ENCODE measurements around the gene HOXD8. TPM values are rescaled to one million over a fixed set of nuclear protein-coding genes. Genes with fewer than 3 reads are reported as not detected.
A peak's percentile ranks its signal among the peaks of the same experiment; 100 is the strongest.

Gene HOXD8
- total and polyA plus RNA-seq, 4 donors = 0.34 to 1.6 (median 1.0) TPM

- H3K9me3 ChIP-seq (ENCODE audit: control insufficient read depth in 4 of 4, insufficient read depth in 3 of 4, low read length in 3 of 4) = peaks cover 0 to 20% (median 0%) of the 10 kb centered on the region in 4 donors
- no peak overlapping the region for H3K27ac ChIP-seq (ENCODE audit: low read depth in 1 of 2, low read length in 1 of 2)
- DNase-seq (peak in 1 of 3 donors; percentile 30), ATAC-seq (ENCODE audit: insufficient read depth, low FRiP score) (no peak)
- no peak overlapping the region for H3K9ac ChIP-seq (ENCODE audit: insufficient read depth in 1 of 2, low read length in 2 of 2)
- peaks cover 8 to 94% (median 92%) of the 10 kb centered on the region in 3 donors for H3K27me3 ChIP-seq (ENCODE audit: control insufficient read depth in 3 of 3, insufficient read depth in 3 of 3, low read length in 2 of 3)
- H3K4me3 ChIP-seq = no peak overlapping the region
- TF ChIP-seq, protein P1, sequence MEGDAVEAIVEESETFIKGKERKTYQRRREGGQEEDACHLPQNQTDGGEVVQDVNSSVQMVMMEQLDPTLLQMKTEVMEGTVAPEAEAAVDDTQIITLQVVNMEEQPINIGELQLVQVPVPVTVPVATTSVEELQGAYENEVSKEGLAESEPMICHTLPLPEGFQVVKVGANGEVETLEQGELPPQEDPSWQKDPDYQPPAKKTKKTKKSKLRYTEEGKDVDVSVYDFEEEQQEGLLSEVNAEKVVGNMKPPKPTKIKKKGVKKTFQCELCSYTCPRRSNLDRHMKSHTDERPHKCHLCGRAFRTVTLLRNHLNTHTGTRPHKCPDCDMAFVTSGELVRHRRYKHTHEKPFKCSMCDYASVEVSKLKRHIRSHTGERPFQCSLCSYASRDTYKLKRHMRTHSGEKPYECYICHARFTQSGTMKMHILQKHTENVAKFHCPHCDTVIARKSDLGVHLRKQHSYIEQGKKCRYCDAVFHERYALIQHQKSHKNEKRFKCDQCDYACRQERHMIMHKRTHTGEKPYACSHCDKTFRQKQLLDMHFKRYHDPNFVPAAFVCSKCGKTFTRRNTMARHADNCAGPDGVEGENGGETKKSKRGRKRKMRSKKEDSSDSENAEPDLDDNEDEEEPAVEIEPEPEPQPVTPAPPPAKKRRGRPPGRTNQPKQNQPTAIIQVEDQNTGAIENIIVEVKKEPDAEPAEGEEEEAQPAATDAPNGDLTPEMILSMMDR (IDR thresholded peaks at IDR 0.05; ENCODE audit: control extremely low read depth, extremely low read depth) = no peak
- peaks cover 0 to 22% (median 0%) of the 10 kb centered on the region in 5 donors for H3K4me1 ChIP-seq (ENCODE audit: control insufficient read depth in 5 of 5, insufficient read depth in 5 of 5, low read length in 5 of 5)
- 20 to 25% methylated on average over 5 of the region's 5 CpGs for WGBS, 2 donors
- no peaks in the 10 kb centered on the region for H3K36me3 ChIP-seq (ENCODE audit: control insufficient read depth in 4 of 4, insufficient read depth in 4 of 4, low read length in 4 of 4)
Measured at GRCh38 chr2:176090862-176091261, 38.6 kb upstream of the HOXD8 start.

GRCh38 chr2:176091329-176092258, 37.9 kb upstream of the HOXD8 start:
- peaks cover 0 to 20% (median 0%) of the 10 kb centered on the region in 4 donors for H3K9me3 ChIP-seq (ENCODE audit: control insufficient read depth in 4 of 4, insufficient read depth in 3 of 4, low read length in 3 of 4)
- no peak overlapping the region for H3K9ac ChIP-seq (ENCODE audit: insufficient read depth in 1 of 2, low read length in 2 of 2)
- WGBS, 2 donors = 5 to 8% methylated on average over 31 of the region's 31 CpGs
- H3K4me1 ChIP-seq (ENCODE audit: control insufficient read depth in 5 of 5, insufficient read depth in 5 of 5, low read length in 5 of 5) = peaks cover 0 to 23% (median 1%) of the 10 kb centered on the region in 5 donors
- no peak overlapping the region for H3K27ac ChIP-seq (ENCODE audit: low read depth in 1 of 2, low read length in 1 of 2)
- no peaks in the 10 kb centered on the region for H3K36me3 ChIP-seq (ENCODE audit: control insufficient read depth in 4 of 4, insufficient read depth in 4 of 4, low read length in 4 of 4)
- TF ChIP-seq, protein P1 (IDR thresholded peaks at IDR 0.05; ENCODE audit: control extremely low read depth, extremely low read depth) = no peak
- peaks cover 8 to 94% (median 92%) of the 10 kb centered on the region in 3 donors for H3K27me3 ChIP-seq (ENCODE audit: control insufficient read depth in 3 of 3, insufficient read depth in 3 of 3, low read length in 2 of 3)
- no peak overlapping the region for H3K4me3 ChIP-seq
- DNase-seq (no peak), ATAC-seq (ENCODE audit: insufficient read depth, low FRiP score) (no peak)

- ATAC-seq (ENCODE audit: insufficient read depth, low FRiP score) (no peak), DNase-seq (peak in 1 of 3 donors; percentile 58)
- Histone ChIP-seq H3K27ac (ENCODE audit: low read depth in 1 of 2, low read length in 1 of 2) (no peak within 1 kb of the TSS), H3K9ac (ENCODE audit: insufficient read depth in 1 of 2, low read length in 2 of 2) (no peak within 1 kb of the TSS), H3K36me3 (ENCODE audit: control insufficient read depth in 4 of 4, insufficient read depth in 4 of 4, low read length in 4 of 4) (no peaks in the 10 kb centered on the region), H3K9me3 (ENCODE audit: control insufficient read depth in 4 of 4, insufficient read depth in 3 of 4, low read length in 3 of 4) (peaks cover 0 to 19% (median 0%) of the 10 kb centered on the region in 4 donors), H3K27me3 (ENCODE audit: control insufficient read depth in 3 of 3, insufficient read depth in 3 of 3, low read length in 2 of 3) (peaks cover 8 to 93% (median 90%) of the 10 kb centered on the region in 3 donors), H3K4me1 (ENCODE audit: control insufficient read depth in 5 of 5, insufficient read depth in 5 of 5, low read length in 5 of 5) (peaks cover 0 to 32% (median 10%) of the 10 kb centered on the region in 5 donors), H3K4me3 (no peak within 1 kb of the TSS)
- TF ChIP-seq, protein P1 (IDR thresholded peaks at IDR 0.05; ENCODE audit: control extremely low read depth, extremely low read depth) = no peak
- WGBS, 2 donors = 4 to 6% methylated on average over 43 to 95 of the region's 95 CpGs
Measured at GRCh38 chr2:176092270-176093144, 37.0 kb upstream of the HOXD8 start, which contains the start of gene HOXD13. Gene HOXD13 (plus strand): TSS chr2:176092721. CDS start chr2:176092891, 170 bp downstream.

Measured in lung (tissue), 12 donors.